D721Med (cell line): ENCODE data around the gene PPP2R3B.
"Not testable (repeated sequence)": the region's sequence is repeated elsewhere in the genome, so short reads cannot be mapped to it uniquely, and the experiment has no call there.

Experiments
- DNase-seq: peaks from one replicate; pipeline ENCODE4 v3.0.0; 2011; ENCODE audit warnings: low spot score; ENCODE audit not compliant: insufficient read length
- FAIRE-seq: peaks from 2 replicates; lab custom pipeline; 2011; peaks lifted over from hg19 to GRCh38; lab: Jason Lieb, UNC
- TF ChIP-seq, protein P1 (sequence below): IDR thresholded peaks from 2 replicates; pipeline ENCODE4 v1.5.1; 2012; ENCODE audit warnings: mild to moderate bottlenecking, control low read depth; ENCODE audit not compliant: insufficient read depth; ENCODE audit errors: missing control alignments

The PPP2R3B gene

GRCh38 chrX:333611-334311, 52.9 kb downstream of the PPP2R3B start:
- no peak for FAIRE-seq
- TF ChIP-seq, protein P1, sequence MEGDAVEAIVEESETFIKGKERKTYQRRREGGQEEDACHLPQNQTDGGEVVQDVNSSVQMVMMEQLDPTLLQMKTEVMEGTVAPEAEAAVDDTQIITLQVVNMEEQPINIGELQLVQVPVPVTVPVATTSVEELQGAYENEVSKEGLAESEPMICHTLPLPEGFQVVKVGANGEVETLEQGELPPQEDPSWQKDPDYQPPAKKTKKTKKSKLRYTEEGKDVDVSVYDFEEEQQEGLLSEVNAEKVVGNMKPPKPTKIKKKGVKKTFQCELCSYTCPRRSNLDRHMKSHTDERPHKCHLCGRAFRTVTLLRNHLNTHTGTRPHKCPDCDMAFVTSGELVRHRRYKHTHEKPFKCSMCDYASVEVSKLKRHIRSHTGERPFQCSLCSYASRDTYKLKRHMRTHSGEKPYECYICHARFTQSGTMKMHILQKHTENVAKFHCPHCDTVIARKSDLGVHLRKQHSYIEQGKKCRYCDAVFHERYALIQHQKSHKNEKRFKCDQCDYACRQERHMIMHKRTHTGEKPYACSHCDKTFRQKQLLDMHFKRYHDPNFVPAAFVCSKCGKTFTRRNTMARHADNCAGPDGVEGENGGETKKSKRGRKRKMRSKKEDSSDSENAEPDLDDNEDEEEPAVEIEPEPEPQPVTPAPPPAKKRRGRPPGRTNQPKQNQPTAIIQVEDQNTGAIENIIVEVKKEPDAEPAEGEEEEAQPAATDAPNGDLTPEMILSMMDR: no peak
- DNase-seq: no peak

DNA sequence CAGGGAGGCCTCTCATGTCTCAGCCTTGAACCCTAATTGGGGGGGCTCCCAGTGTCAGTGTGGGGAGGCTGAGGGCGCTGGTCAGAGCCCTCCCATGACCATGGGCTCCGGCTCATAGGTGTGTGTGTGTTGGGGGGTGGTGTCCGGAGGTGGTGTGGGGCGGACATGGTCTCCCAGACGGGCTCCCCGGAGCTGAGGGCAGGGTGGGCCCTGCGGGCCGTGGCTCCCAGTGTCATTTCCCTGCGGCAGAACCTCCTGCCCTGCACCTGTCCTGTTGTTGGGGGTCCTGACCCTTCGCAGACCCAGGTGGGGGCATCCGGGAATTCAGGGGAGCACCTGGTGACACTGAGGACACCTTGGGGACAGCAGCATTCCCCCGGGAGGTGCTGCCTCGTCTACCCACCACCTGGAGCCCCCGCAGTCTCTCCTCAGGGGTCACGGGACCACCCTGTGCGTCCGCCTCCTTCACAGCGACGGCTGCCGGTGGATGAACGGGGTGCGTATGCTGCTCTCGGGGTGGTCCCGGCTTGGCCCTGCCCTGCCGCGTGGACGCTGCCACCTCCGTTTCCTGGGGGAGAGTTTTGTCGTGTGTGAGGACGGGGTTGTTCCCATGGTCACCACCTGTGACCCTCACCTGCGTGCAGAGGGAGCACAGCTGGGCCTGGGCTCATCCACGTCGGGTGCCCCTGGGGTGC, 53.6 kb downstream of the PPP2R3B start:
- TF ChIP-seq, protein P1: no peak
- FAIRE-seq: no peak
- no peak for DNase-seq

- DNase-seq (no peak), FAIRE-seq (no peak)
- TF ChIP-seq, protein P1: no peak
Observed at GRCh38 chrX:332496-332860, 54.2 kb downstream of the PPP2R3B start.

DNA sequence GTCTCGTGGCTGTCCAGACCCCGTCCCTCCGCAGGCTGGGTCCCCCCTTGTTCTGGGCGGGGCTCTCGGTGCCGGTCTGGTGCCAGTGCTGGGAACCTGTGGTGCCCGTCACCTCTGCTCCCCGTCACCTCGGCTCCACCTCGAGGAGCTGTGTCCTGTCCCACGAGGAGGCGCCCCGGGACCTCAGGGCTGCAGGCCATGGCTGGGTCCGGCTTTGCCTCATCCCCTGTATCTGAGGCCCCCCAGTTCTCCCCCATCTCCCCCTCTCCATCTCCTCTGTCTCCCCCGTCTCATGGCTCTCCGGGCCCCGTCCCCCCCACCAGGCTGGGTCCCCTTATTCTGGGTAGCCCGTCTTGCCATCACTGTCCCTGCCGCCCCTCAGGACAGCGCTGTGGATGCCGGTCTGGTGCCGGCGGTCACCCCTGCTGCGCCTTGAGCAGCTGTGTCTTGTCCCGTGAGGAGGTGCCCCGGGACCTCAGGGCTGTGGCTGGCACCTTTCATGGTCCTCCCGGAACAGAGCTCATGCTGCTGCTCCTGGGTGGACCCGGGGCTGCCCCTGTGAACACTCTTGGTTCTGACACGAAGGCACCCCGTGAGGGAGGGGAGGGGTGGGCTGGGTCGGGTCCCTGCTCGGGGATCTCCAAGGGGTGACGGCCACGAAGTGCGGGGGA, 54.7 kb downstream of the PPP2R3B start:
- DNase-seq (no peak), FAIRE-seq (no peak)
- TF ChIP-seq, protein P1: no peak

DNA sequence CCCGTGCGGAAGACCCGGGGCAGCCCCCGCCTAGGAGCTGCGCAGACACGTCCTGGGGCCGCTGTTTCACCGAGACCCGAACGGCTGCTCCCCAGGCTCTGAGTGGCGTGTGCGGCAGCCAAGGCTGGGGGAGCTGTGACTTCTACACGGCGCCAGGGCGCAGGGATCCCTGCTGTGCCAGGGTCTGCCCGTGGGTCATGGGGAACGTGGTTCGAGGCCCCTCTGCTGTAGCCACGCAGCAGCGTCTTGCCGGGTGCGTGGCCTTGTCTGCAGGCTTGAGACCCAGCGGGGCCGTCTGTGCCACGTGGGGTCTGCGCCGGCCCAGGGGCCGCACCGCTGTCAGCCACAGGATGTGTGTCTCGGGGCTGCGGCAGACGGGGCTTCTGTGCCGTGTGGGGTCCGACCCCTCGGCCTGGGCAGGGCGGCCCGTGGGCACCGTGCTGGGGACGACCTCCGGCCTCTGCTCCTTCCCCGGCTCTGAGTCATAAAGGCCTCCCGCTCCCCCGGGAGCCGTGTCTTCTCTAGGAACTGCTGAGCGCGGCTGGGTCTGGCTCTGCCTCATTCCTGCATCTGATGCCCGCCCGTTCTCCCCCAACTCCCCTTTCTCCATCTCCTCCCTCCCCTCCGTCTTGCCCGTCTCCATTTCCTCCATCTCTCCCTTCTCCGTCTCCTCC, 55.4 kb downstream of the PPP2R3B start:
- TF ChIP-seq, protein P1: no peak
- FAIRE-seq (no peak), DNase-seq (no peak)

DNA sequence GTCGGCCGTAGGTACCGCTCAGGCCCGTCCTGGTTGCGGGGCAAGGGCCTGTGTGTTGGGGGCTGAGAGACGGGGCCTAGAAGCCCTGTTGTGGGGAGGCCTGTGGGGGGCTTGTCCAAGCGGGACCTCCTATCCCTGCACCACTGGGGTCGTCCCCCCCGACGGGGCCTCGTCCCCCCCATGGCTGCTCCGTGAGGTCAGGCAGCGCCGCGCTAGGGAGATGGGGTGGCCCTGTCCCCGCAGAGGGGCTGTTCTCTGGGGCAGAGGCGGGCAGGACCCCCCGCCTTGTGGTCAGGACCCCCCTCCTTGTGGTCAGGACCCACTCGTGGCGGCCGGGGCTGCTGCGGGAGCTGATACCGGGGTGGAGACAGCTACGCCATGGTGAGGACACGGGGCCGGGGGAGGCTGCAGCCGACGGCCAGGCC, 56.0 kb downstream of the PPP2R3B start:
- TF ChIP-seq, protein P1: no peak
- FAIRE-seq (no peak), DNase-seq (no peak)

DNA sequence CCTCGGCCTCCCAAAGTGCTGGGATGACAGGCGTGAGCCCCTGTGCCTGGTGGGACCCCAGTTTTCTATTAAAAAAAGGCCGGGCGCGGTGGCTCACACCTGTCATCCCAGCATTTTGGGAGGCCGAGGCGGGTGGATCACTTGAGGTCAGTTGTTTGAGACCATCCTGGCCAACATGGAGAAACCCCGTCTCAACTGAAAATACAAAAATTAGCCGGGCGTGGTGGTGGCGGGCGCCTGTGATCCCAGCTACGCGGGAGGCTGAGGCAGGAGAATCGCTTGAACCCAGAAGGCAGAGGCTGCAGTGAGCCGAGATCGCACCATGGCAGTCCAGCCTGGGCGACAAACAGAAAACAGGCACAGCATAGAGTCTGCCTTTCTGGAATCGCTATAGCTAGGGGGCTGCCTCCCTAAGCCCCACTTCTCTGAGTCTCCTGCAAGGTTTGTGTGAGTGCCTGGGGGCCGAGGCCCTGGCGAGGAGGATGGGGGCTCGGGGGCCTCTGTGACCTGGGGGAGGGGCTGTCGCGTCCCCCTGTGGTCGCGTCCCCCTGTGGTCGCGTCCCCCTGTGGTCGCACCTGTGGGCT, 56.5 kb downstream of the PPP2R3B start:
- not testable (repeated sequence) for FAIRE-seq, DNase-seq
